Activated CD4-positive, alpha-beta T cell treated with anti-CD3 and anti-CD28 coated beads for 24 hours (primary cell): Measurements from ENCODE around the gene NMU.
"Not testable (repeated sequence)": the region's sequence is repeated elsewhere in the genome, so short reads cannot be mapped to it uniquely, and the experiment has no call there.

Experiments used
- DNase-seq, 2 donors: peaks; one replicate each; pipeline ENCODE4 v3.0.0-alpha.2; 2020; ENCODE audit warnings: low read depth in 2 of 2

Gene NMU, protein sequence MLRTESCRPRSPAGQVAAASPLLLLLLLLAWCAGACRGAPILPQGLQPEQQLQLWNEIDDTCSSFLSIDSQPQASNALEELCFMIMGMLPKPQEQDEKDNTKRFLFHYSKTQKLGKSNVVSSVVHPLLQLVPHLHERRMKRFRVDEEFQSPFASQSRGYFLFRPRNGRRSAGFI

DNA sequence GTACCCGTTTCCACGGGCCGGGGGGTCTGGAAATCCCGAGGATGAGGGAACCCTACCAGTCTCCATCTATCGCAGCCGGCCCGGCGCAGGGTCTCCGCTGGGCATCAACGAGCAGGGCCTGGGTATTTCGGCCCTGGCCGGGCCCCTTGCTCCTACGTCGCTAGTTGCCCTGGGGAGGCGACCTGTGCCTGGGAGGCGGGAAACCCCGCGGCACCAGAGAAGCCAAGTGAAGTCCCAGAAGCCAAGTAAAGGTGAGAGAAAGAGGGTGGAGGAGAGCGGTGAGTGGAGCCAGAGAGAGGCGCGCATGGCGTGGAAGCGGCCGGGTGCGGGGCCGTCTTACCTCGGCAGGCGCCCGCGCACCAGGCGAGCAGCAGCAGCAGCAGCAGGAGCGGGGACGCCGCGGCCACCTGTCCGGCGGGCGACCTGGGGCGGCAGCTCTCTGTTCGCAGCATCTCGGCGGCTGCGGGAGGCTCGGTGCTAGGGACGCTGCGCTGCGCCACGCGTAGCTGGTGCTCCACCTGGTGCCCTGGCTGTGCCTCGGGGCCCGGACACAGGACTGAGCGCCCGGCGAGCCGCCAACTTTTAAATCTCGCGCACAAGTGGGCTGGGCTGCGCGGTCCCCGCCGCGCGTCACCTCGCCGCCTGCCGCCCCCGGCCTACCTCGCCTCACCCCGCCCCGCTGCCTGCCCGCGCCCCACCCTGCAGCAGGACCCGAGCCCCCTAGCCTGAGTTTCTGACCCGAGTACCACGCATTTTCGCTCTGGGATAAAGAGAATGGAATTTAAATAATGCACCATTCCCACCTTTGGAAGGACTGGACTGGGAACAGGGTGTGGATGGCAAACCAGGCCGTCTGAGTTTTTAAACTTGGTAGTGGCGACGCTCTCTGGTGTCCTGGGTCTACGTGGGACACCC lies at the start of gene NMU:
Gene NMU (minus strand): TSS at position 558 of the 915 bp plus-strand sequence. CDS start 106 bp downstream, at position 452.
- peak in 1 of 2 donors; percentile 31 for DNase-seq

DNA sequence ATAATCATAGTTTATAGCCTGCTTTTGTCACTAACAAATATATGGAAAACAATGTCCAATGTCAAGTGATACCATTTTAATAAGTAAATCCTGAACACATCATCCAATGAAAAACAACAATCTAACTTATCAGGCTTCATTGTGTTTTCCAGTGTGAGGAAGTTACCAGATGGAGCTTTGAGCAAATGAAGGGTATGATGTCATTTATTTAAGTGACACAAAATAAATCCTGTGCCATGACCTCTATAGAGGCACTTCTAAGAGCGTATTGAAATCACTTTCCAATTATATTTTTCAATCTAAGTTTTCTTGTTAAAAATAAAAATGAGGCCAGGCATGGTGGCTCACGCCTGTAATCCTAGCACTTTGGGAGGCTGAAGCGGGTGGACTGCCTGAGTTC lies 48.2 kb upstream of the NMU start:
- DNase-seq, result no peak

DNA sequence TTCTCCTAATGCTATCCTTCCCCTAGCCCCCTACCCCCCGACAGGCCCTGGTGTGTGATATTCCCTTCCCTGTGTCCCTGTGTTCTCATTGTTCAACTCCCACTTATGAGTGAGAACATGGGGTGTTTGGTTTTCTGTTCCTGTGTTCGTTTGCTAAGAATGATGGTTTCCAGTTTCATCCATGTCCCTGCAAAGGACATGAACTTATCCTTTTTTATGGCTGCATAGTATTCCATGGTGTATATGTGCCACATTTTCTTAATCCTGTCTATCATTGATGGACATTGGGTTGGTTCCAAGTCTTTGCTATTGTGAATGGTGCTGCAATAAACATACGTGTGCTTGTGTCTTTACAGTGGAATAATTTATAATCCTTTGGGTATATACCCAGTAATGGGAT lies 46.7 kb upstream of the NMU start:
- not testable (repeated sequence) for DNase-seq

DNA sequence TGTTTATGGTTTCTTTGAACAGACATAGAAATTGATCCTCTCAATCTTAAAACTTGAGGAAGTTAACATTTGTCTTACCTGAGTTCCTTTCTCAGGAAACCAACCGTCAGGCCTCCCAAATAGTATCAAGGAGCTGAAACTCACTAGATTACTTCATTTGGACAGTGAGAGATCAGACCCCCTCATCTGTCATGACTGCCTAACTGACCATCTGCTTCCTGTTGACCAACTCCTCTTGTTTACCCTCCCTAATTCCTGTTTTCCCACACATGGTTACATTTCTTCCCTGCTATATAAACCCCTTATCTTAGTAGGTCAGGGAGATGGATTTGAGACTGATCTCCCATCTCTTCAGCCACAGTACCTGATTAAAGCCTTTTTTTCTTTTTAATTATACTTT lies 46.2 kb upstream of the NMU start:
- no peak for DNase-seq

DNA sequence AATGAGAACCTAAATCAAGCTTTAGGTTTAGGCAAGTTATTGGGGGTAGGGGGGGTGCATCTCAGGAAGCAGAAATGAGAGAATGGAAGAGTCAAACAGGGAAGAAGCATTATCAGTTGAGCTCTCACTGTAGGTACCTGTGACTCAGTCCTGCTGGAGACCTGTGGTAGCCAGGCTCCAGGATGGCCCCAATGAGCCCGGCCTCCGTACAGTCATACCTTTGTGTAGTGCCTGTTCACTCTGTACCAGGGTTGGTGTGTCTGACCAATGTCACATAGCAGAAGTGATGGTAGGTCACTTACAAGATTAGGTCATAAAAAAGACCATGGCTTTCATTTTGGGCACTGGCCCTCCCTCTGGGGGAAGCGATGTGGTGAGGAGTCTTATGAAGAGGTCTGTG lies 45.3 kb upstream of the NMU start:
- no peak for DNase-seq

DNA sequence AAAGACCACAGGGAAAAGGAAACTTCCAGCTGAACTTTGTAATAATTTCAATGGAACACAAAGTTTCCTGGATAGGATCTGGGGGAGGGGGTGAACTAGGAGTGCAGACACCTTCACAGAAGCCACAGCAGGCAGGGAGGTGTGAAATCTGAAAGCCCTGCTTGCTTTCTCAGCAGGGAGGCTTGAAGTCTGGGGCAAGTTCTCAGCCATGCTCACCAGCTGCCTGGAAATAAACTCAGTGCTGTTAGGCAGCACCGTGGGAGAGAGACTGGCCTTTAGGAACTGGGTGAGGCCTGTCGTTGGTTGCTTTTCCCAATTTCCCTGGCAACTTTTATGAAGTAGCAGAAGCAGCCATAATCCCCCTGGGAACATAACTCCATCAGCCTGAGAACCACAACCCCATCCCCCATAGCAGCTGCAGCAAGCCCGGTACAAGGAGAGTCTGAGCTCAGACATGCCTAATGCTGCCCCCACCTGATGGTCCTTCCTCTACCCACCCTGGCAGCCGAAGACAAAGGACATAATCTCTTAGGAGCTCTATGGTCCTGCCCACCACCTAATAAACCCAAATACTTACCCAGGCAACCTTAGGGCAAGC lies 39.2 kb upstream of the NMU start:
- DNase-seq, result no peak

DNA sequence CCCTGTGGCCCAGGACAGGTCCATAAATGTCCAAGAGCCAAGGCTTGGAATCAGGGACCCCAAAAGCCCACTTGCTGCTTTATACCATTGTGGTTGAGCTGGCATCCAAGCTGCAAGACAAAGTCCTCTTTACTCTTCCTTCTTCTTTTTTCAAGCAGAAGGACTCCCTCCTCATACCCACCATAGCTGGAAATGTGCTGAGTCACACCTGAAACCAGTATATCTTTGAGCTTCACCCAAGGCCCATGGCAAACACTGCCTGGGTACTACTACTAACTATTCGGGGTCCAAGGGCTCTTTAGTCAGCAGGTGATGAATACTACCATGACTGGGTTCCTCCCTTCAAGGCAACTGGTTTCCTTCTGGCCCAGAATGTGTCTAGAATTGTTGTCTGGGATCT lies 37.3 kb upstream of the NMU start:
- DNase-seq, result no peak

DNA sequence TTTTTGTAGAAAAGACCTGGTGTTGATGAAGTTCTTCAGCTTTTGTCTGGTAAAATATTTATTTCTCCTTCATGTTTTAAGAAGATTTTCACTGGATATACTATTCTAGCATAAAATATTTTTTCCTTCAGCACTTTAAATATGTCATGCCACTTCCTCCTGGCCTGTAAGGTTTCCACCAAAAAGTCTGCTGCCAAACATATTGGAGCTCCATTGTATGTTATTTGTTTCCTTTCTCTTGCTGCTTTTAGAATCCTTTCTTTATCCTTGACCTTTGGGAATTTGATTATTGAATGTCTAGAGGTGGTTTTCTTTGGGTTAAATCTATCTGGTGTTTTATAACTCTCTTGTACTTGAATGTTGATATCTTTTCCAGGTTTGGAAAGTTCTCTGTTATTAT lies 35.6 kb upstream of the NMU start:
- no peak for DNase-seq

DNA sequence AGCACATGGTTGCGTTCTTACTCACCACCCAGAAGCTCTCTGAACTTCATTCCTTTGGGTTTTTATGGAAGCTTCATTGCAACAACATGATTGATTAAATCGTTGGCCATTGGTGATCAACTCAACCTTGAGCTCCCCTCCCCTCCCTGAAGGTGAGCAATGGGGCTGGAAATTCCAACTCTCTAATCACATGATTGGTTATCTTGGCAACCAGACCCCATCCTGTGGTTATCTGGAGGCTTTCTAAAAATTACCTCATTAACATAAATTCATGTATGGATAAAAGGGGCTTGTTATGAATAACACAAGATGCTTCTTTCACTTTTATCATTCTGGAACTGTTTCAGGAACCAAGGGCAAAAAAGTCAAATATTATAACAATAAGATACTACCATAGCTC lies 34.6 kb upstream of the NMU start:
- no peak for DNase-seq

DNA sequence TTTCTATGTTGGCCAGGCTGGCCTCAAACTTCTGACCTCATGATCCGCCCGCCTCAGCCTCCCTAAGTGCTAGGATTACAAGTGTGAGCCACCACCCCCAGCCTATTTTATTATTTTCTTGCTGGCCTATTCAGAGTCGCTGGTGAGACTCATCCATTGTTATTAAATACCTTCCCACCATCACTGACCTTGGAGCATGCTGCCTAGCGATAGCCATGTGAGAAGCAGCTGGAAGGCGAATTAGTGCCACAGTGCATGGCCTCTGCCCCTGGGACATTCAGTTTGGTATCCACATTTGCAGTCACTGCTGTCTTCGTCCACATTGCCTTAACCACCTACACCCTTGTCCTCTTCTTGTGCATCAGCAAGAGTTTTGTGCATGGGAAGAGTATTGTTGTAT lies 32.4 kb upstream of the NMU start:
- no peak for DNase-seq

DNA sequence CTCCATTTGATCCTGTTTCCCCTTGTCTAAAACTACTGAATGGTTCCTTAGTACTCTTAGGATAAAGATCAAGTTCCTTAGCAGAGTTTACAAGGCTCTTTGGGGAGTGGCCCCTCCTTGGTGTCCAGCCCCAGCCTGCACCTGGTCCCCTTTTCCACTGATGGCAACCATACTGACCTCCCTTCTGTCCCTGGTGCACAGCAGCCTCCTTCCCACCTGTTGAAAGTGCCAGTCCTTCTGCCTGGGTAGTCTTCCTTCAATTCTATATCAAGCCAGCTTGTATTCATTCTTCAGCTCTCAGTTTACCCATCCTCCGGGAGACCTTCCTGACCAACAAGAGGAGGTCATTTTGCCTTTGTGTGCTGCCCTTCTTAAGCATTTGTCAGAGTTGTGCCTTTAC lies 30.4 kb upstream of the NMU start:
- no peak for DNase-seq

DNA sequence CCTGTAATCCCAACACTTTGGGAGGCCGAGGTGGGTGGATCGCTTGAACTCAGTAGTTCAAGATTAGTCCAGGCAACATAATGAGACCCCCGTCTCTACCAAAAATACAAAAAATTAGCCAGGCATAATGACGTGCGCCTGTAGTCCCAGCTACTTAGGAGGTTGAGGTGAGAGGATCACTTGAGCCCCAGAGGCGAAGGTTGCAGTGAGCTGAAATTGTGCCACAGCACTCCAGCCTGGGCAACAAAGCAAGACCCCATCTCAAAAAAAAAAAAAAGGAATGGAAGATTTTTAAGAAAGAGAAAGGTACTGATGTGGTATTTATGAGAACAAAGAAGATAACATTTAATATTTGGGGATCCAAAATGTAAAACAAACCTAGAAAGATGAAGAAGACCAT lies 27.0 kb upstream of the NMU start:
- DNase-seq, result no peak

DNA sequence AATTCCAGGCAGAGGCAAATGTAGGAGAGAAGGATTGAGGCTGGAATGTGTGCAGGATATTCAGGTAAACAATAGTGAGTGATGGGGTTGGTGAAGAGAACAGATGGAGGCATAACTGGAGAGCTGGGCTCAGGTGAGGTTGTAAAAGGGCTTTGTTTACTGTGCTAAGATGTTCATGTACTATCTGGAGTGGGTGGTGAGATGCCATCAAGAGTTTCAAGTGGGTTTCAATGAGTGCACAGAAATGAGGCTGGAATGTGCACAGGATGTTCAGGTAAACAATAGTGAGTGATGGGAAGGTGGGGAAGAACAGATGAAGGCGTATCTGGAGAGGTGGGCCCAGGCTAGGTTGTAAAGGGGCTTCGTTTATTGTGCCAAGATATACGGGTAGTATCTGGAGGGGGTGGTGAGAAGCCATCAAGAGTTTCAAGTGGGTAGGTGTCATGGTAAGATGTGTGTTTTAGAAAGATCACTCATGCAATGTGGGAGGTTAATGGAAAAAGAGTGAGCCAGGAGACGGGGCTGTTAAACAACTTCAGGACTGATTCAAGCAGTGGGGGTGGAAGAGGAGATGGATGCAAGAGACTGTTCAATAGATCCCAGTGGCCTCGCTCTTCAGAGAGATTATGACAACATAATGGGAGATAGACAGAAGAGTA lies 25.4 kb upstream of the NMU start:
- DNase-seq, result no peak

DNA sequence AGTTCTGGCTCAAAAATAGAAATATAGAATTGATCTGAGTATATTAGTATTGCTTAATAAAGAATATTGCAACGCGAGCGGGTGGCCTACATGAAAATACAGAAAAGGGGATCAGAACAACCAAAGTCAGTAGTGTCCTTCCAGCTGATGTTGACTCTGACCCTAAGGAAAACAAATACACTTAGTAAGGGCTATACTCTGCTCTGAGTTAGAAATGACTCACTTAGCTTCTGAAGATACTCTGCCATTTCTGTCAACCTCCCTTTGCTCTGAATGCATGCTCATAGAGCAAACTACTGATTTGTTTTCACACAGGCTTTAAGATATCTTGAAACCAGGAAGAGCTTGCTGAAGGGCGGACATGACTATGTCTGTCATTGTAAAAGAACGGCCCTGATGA lies 22.6 kb upstream of the NMU start:
- DNase-seq, result no peak

DNA sequence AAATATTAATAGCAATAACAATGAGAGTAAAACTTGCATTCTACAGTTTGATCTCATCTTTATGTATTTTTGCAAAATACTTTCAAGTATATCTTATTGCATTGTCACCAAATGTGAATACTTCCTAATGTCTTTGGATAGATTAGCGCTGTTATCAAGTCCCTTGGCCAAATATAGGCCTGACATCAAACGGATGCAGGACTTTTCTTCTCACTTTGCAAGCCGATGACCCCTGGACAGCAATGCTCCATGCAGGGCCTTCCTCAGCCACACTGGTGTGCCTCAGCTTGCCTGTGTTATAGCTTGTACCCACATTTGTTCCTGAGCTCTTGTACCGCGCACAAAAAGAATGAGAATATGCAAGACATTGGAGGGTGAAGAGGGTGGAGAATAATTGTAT lies 18.0 kb upstream of the NMU start:
- DNase-seq, result no peak

DNA sequence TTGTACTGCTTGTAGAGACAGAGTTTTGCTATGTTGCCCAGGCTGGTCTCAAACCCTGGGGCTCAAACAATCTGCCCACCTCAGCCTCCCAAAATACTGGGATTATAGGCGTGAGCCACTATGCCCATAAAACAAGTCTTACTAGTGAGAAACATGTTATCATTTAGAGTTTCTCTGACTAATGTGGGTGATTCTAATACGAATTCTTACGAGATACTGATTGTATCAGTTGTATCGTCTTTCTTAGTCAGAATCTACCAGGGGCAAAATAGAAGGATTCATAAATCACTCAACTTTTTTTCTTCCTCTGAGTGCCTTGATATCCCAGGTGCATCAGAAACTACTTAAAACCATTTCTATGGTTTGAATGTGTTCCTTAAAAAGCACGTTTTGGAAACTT lies 14.4 kb upstream of the NMU start:
- no peak for DNase-seq

DNA sequence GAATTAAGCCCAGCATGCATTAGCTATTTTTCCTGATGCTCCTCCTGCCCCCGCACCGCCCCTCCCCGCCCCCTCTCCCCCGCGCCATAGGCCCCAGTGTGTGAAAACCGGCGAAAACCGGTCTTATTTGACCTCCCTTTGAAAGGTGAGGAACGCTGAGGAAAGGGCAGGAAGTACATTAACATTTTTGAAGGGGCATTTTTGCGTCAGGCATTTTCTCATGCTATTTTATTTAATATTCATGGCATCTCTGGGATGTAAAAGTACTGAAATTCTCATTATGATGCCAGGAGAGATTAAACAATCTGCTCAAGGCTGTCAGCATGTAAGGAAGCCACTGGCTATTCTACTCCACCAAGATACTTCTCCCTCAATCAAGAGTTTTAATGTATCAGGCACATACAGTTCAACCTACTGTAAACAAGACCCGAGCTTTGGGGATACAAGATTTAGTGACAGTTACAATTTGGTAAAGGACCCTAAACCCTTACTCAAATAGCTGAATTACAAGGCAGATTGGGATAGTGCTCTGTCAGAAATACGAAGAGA lies 1.2 kb upstream of the NMU start:
- no peak for DNase-seq

DNA sequence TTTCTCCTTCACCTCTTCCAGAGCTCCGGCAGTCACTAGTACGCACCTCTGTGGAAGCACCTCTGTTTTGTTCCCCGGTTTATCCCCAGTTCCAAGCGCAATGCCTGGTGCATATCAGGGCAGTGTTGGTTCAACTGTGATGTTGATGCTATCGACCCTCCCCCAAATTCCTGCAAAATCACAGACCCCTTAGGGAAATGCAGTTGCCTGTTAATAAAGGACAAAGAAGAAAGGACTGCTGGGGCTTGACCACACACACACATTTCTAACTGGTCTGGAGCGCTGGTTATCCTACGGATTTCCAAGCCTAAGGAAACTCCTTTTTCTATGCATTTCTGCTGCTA lies 530 bp upstream of the NMU start:
- DNase-seq, result no peak

DNA sequence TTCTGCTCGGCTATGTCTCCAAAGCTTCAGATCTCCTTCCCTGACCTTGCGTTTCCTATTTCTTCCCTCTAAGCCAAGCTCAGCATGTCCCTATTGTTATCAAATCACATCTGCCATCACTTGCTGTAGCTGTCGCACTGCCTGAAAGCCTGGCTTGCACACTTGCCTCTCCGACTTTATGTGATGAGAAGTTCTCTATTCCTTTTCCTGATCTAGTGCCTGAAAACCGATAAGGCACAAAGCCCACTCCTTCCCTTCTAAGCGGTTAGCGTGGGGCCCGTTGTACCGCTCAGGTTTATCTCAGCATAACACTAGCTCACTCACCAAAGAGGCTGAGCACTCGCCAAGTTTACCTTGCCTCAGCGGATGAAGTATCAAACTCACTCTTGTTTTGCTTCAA lies 816 bp downstream of the NMU start:
- DNase-seq, result no peak

DNA sequence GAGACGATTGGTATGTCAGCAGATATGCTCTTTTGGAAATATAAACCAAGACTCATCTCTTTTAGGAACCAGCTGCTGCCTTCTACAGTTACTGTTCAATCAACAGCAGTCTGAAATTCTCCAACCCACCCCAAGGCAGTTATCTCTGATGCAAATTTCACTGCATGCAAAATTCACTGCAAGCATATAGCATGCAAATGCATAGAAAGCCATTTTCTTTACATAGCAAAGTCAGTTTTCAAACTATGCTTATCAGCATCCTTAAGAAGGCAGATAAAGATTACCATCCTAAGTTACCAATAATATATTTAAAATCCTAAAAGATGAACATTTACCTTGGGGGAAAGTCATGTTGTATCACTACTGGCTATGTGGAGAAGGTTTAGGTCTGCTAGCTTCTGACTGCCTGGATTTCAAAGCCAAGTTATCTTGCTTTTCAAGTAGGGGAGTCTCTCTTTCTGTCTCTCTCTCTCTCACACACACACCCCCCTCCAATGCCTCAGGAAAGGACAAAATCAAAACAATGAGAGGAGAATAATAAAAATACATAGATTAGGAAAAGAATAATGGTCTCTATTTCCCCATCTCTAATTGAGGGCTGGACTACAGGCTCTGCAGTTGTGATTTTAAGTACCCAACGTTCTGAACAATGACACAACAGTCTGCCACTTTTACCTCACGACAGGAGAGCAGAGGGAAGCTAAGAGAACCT lies 1.5 kb downstream of the NMU start:
- DNase-seq, result no peak

DNA sequence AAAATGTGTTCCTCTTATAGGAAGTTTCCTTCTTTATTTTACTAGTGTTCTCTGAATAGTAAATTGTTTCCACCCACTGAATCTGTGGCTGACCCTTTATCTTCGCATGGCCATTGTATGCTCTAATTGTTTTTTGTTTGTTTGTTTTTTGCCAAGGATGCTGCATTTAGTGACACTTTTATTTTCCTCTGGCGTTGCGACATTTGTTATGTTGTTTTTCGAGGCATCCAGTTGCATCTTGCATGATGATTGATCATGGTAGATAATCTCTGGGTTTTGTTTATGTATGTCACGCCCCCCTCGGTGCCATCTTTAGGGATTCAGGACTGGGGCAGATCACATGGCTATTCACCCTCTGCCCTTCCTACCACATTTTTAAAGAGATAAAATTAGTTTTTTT lies 2.2 kb downstream of the NMU start:
- DNase-seq, result no peak

DNA sequence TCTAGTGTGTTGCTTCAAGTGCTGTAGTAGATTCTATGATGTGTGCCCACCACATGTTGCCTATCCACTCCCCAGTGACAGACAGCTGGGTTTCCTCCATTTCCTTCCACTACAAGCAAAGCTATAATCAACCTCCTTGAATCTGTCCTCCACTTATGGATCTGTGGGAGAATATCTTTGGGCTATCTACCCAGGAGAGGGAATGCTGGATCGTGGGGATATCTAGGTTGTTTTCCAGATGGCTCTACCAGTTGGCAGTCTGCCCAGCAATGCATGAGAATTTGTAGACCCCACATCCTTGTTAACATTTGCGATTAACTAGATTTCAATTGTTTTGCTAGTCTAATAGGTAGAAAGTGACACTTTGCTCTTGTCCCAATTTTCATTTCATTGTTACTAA lies 10.3 kb downstream of the NMU start:
- DNase-seq, result no peak
